GM18498 (cell line): ENCODE data around the gene SCN8A.

Experiments
- ATAC-seq: cut with Tn5 transposase; IDR thresholded peaks from one replicate; pipeline ENCODE4 v1.9.1; 2021; ENCODE audit warnings: mild to moderate bottlenecking, moderate library complexity; ENCODE audit not compliant: unreplicated experiment

Gene SCN8A

DNA sequence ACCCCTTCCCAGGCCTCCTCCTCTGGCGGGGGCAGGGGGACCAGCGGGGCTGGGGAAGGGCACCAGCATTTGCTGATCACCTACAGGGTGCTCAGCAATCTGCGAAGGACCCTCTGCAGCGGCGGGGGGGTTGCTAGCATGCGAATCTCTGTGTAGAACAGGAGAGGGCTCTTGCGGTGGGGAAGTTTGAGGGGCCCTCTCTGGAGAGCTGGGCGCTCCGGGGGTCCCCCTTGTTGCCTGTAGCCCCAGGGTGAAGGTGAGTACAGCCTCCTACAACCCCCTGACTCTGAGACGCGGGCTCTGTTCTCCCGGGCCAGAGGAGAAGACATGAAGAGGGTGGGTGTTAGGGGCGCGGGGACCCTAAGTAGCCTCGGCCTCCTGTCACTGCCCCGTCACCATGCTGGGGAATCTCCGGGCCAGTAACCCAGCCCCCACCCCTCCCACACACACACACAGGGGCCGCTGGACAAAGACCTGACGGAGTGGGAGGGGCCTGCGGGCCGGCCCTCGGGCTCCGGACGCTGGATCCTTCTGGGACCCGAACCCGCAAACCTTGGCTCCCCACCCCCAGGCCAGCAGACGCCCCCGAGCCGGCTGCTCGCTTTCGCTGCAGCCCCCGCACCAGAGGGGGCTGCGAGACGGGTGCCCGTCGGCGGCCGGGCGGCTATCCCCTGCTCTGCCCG lies 256.8 kb downstream of the SCN8A start:
- no peak for ATAC-seq

GRCh38 chr12:51848326-51848727 lies 257.3 kb downstream of the SCN8A start, which contains the start of gene FIGNL2:
FIGNL2 (minus strand) TSS chr12:51848718; CDS start chr12:51822413, 26,305 bp downstream.
- ATAC-seq, result no peak

- no peak for ATAC-seq
These were observed 258.1 kb downstream of the SCN8A start for GRCh38 chr12:51848841-51849735.

DNA sequence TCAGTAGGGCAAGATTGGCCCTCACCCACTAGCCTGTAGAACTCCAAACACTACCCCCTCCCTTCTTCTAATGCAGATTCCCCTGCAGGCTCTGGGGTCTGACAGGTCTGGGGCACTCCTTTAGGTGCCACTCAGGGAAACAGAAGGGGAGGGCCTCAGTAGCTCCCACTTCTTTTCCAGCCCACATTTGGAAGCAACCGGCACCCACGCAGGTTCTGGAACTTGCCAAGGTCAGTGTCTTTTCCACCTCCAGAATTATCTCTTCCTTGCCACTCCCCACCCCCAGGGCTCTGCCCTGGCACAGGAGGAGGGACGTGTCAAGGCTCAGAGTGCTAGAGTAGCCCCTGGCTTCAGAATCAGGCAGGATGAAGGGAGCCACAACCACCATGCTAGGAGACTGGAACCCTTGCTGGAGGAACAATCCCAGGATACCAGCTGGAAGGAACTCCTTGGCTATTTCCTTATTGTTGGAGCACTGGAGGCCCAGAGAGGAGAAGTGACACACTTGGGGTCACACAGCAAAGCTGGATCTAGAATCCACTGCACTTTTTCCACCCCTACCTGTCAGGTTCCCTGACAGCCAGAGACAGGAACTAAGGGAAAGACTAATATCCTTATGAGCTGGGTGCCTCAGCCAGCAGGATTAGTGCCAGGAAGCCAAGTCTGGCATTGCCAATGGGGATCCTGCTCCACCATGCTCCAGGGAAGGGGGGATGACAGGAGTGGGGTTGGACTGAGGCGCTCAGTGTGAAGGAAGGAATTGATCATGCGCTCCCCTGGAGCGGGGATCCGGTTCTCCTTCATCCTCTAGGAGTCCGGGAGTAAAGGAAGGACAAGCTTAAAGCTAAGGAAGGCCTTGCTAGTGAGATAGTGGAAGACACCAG lies 259.3 kb downstream of the SCN8A start:
- no peak for ATAC-seq

DNA sequence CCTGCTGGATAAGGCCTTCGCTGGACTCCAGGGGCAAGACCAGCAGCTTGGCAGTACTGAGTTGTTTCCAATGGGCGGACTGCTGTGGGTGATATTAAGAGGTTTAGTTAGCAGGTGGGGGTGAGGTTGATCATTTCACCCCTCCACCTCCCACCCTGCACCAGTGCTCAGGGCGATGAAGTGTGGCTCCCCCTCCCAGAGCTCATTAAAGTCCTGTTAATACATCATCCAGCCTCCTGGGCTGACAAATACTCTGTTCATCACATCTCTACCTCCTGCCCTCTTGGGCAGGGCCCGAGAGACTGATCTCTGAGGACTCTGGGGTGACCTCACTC lies 259.9 kb downstream of the SCN8A start:
- no peak for ATAC-seq

DNA sequence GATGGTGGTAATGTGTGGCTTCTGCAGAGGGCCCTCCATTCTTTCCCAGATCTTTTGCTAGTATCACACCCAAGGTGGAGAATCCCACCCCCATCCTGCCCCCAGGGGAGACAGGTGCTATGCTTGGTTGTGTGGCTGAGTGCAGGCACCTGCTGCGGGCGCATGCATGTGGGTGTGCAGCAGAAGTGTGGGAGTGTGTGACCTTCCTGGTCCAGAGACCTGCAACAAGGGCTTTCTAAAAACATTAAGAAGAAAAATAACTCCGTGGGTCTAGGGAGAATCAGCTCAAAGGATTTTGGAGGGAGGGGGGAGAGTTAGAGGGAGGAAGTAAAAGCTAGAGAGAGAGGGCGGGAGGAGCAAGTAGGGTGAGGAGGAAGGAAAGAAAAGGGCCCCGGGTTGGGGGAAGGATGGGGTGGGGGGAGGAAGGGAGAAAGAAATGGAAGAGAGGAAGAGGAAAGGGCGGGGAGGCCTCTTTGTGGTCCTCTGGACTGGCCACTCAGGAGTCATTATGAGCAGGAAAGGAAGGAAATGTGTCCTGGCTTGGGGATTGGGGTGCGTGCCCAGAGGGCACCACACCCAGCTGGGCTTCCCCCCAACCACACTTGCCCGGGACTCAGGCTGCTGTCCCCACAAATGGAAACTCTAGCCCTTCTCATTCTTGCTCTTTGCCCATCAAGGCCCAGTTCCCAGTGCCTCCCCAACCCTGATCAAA lies 260.5 kb downstream of the SCN8A start:
- ATAC-seq, result no peak

GRCh38 chr12:51852404-51853137 lies 261.5 kb downstream of the SCN8A start:
- ATAC-seq, result no peak

DNA sequence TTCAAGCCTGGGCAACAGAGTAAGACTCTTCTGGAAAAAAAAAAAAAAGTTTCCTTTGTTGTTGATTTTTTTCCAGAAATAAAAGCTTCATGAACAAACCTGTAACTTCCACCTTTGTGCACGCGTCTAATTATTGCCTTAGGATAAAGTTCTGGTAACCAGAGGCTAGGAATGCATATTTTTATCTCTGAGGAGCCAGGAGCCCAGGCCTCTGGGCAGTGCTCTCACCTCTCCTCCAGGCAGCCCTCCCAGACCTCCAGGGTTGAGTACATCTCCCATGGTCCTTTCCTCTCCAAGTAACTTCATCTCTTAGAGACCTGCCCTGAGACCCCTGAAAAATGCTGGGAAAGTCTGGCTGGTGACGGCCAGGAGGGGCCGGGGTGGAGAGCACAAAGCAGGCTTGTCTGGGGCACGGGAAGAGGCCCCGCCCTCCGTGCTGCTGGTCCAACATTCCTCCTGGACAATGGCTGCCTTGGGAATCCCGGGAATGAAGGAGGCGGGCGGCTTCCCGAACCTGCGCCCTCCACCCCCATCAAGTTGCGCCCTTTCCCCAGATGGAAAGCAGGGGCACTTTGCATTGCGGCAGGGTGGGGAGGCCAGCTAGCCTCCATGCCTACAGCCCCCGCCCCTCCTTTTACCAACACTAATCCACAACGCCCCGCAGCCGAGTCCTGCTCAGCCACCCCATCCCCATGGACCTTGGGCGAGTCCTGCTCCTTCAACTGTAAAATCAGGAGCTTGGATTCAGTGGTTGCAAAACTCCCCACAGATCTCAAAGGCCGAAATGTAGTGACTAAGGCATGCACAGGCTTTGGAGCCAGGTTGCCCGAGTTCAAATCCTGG lies 264.8 kb downstream of the SCN8A start:
- ATAC-seq, result no peak

GRCh38 chr12:51860986-51861385 lies 270.0 kb downstream of the SCN8A start:
- ATAC-seq, result no peak
